Measurements from ENCODE around the gene PAM. TPM values are rescaled to one million over a fixed set of nuclear protein-coding genes. Genes with fewer than 3 reads are reported as not detected.

Gene PAM
- total RNA-seq, 1 donor from 2014 or later: 267 TPM

DNA sequence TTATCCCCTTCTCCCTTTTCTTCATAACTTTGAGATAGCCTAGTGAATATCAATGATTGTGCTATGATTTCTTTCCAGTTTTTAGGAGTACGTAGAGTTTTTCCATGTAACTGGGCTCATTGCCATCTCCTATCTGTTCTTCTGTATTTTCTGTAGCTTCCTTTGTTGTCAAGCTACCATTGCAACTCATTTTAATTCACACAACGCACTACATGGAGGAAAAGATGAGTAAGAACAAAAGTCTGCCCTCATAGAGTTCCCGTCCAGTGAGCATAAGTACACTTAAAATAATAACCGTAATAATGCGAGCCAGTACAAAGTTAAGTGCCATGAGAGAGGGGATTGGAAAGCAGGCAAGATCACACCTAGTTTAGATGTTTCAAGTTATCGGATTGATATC, 177.7 kb downstream of the PAM start:
- H3K27me3 Mint-ChIP-seq (ENCODE audit: unreplicated experiment): no peaks in the 10 kb centered on the region

GRCh38 chr5:102933316-102933715, 178.2 kb downstream of the PAM start:
- H3K9me3 Mint-ChIP-seq (ENCODE audit: unreplicated experiment): no peaks in the 10 kb centered on the region
- TF ChIP-seq CTCF (IDR thresholded peaks at IDR 0.05): no peak
- peaks cover 7% of the 10 kb centered on the region for H3K4me1 Mint-ChIP-seq (ENCODE audit: unreplicated experiment)
- DNase-seq (ENCODE audit: extremely low spot score, unreplicated experiment): no peak
- peaks cover 38% of the 10 kb centered on the region for H3K36me3 Mint-ChIP-seq (ENCODE audit: unreplicated experiment)
- H3K27ac Mint-ChIP-seq (ENCODE audit: unreplicated experiment): no peak overlapping the region
- H3K4me3 Mint-ChIP-seq (ENCODE audit: unreplicated experiment): no peak overlapping the region
- H3K27me3 Mint-ChIP-seq (ENCODE audit: unreplicated experiment): no peaks in the 10 kb centered on the region

More for the DNA sequence above, 177.7 kb downstream of the PAM start:
- H3K9me3 Mint-ChIP-seq (ENCODE audit: unreplicated experiment): no peaks in the 10 kb centered on the region
- peaks cover 7% of the 10 kb centered on the region for H3K4me1 Mint-ChIP-seq (ENCODE audit: unreplicated experiment)
- H3K36me3 Mint-ChIP-seq (ENCODE audit: unreplicated experiment): peaks cover 35% of the 10 kb centered on the region
- no peak overlapping the region for H3K27ac Mint-ChIP-seq (ENCODE audit: unreplicated experiment)
- DNase-seq (ENCODE audit: extremely low spot score, unreplicated experiment): no peak
- no peak for TF ChIP-seq CTCF (IDR thresholded peaks at IDR 0.05)
- H3K4me3 Mint-ChIP-seq (ENCODE audit: unreplicated experiment): no peak overlapping the region

GRCh38 chr5:102933721-102934459, 178.8 kb downstream of the PAM start:
- TF ChIP-seq CTCF (IDR thresholded peaks at IDR 0.05): no peak
- no peaks in the 10 kb centered on the region for H3K27me3 Mint-ChIP-seq (ENCODE audit: unreplicated experiment)
- H3K36me3 Mint-ChIP-seq (ENCODE audit: unreplicated experiment): peaks cover 38% of the 10 kb centered on the region
- H3K27ac Mint-ChIP-seq (ENCODE audit: unreplicated experiment): no peak overlapping the region
- DNase-seq (ENCODE audit: extremely low spot score, unreplicated experiment): no peak
- no peaks in the 10 kb centered on the region for H3K9me3 Mint-ChIP-seq (ENCODE audit: unreplicated experiment)
- H3K4me3 Mint-ChIP-seq (ENCODE audit: unreplicated experiment): no peak overlapping the region
- H3K4me1 Mint-ChIP-seq (ENCODE audit: unreplicated experiment): peaks cover 7% of the 10 kb centered on the region

DNA sequence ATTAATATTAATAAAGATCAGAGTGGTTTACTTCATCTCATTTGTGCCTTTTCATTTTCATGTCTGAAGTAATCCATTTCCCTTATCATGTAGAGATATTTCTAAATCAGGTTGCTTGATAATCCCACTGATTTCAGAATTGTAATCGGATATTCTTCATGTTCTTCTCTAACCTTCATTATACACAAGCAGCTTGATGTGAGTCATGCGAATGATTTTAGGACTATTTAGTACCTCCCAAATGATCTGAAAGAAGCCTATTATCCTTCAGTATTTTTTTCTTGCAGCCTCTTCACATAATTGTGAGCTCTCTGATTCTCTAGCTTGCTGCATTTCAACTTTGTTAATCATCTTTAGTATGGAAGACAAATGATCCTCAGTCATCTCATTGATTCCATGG, 182.8 kb downstream of the PAM start:
- DNase-seq (ENCODE audit: extremely low spot score, unreplicated experiment): no peak
- H3K4me3 Mint-ChIP-seq (ENCODE audit: unreplicated experiment): no peak overlapping the region
- peaks cover 32% of the 10 kb centered on the region for H3K36me3 Mint-ChIP-seq (ENCODE audit: unreplicated experiment)
- H3K9me3 Mint-ChIP-seq (ENCODE audit: unreplicated experiment): no peaks in the 10 kb centered on the region
- no peaks in the 10 kb centered on the region for H3K27me3 Mint-ChIP-seq (ENCODE audit: unreplicated experiment)
- H3K27ac Mint-ChIP-seq (ENCODE audit: unreplicated experiment): no peak overlapping the region
- H3K4me1 Mint-ChIP-seq (ENCODE audit: unreplicated experiment): no peaks in the 10 kb centered on the region
- no peak for TF ChIP-seq CTCF (IDR thresholded peaks at IDR 0.05)

DNA sequence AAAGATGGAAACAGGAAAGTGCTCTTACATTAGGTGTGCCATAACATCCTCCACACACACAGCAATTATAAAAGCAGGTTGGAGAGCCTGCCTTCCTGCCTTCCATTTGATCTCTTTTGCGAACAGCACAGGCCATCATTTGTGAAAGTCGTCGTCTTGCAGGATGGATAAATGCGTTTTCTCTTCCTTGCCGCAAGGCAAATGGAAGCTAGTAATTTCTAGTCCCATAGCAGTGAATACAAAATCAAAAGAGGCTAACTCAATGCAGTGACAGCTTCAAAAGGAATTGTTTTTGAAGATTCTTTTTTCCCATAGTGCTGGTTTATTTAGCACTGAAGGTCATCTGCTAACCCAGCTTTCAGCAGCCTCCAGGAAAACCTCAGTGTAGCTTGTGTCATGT, 186.0 kb downstream of the PAM start:
- DNase-seq (ENCODE audit: extremely low spot score, unreplicated experiment): no peak
- Mint-ChIP-seq H3K4me3 (ENCODE audit: unreplicated experiment) (no peak overlapping the region), H3K4me1 (ENCODE audit: unreplicated experiment) (no peaks in the 10 kb centered on the region)

More for the DNA sequence above, 186.0 kb downstream of the PAM start:
- H3K27me3 Mint-ChIP-seq (ENCODE audit: unreplicated experiment): no peaks in the 10 kb centered on the region
- no peaks in the 10 kb centered on the region for H3K9me3 Mint-ChIP-seq (ENCODE audit: unreplicated experiment)
- no peak for TF ChIP-seq CTCF (IDR thresholded peaks at IDR 0.05)
- H3K36me3 Mint-ChIP-seq (ENCODE audit: unreplicated experiment): peaks cover 7% of the 10 kb centered on the region
- H3K27ac Mint-ChIP-seq (ENCODE audit: unreplicated experiment): no peak overlapping the region
